H1 (cell line): ENCODE measurements around the gene CDCA4. TPM values are rescaled to one million over a fixed set of nuclear protein-coding genes. Genes with fewer than 3 reads are reported as not detected.

Experiments used
- CTCF ChIA-PET: fragments of 300-600 bp; sonication (Branson Sonifier 250); formaldehyde crosslinking; loops from one replicate; lab custom pipeline; 2021; ENCODE audit not compliant: partially characterized antibody; lab: Charles Lee
- POLR2A ChIA-PET: fragments of 300-600 bp; sonication (Branson Sonifier 250); formaldehyde crosslinking; loops from one replicate; lab custom pipeline; 2021; ENCODE audit warnings: inconsistent platforms; ENCODE audit not compliant: partially characterized antibody; lab: Charles Lee
- DNase-seq, 2 experiments: peaks; one replicate each; pipeline versions ENCODE4 v3.0.0 to v3.0.0-alpha.2; 2010 to 2022; ENCODE audit warnings: low spot score in 2 of 2, low read depth in 1 of 2, mixed read lengths in 1 of 2
- FAIRE-seq: peaks from 2 replicates; lab custom pipeline; 2011; peaks lifted over from hg19 to GRCh38; lab: Jason Lieb, UNC
- H2AFZ ChIP-seq: 2 replicates; pipeline ENCODE4 v1.8.1; 2012; ENCODE audit warnings: low read length, inconsistent platforms
- H2AK5ac ChIP-seq: 2 replicates; pipeline ENCODE4 v1.6.1; 2013; ENCODE audit warnings: low read depth, low read length
- H2BK120ac ChIP-seq: replicated peaks from 2 replicates; pipeline ENCODE3; 2013; ENCODE audit warnings: low read depth, low read length, inconsistent platforms
- H2BK12ac ChIP-seq: 2 replicates; pipeline ENCODE4 v1.6.1; 2013; ENCODE audit warnings: low read depth, low read length
- H2BK15ac ChIP-seq: 2 replicates; pipeline ENCODE4 v1.6.1; 2013; ENCODE audit warnings: low read length
- H2BK20ac ChIP-seq: 2 replicates; pipeline ENCODE4 v1.6.1; 2013; ENCODE audit warnings: low read length
- H2BK5ac ChIP-seq: 2 replicates; pipeline ENCODE4 v1.6.1; 2013; ENCODE audit warnings: low read depth, low read length
- H3K14ac ChIP-seq: 2 replicates; pipeline ENCODE4 v1.6.1; 2013; ENCODE audit warnings: inconsistent platforms; ENCODE audit not compliant: insufficient read length
- H3K18ac ChIP-seq: 2 replicates; pipeline ENCODE4 v1.6.1; 2013; ENCODE audit warnings: low read length; ENCODE audit errors: extremely low read depth
- H3K23ac ChIP-seq: 2 replicates; pipeline ENCODE4 v1.6.1; 2013; ENCODE audit warnings: inconsistent platforms; ENCODE audit not compliant: insufficient read length
- H3K23me2 ChIP-seq: 2 replicates; pipeline ENCODE4 v1.6.1; 2013; ENCODE audit warnings: low read depth, low read length
- H3K27ac ChIP-seq: 2 replicates; pipeline ENCODE4 v1.6.1; 2011; ENCODE audit warnings: low read depth, low read length, inconsistent platforms
- H3K27me3 ChIP-seq, 4 experiments: replicated peaks in 1 of 4; 1 replicate in 1 of 4; 2 replicates in 3 of 4; pipeline versions ENCODE4 v1.6.1 to v1.8.1; 2011 to 2013; ENCODE audit warnings: low read length in 3 of 4, mild to moderate bottlenecking in 3 of 4, inconsistent platforms in 2 of 4, mixed read lengths in 2 of 4, moderate library complexity in 1 of 4; ENCODE audit not compliant: control insufficient read depth in 3 of 4, insufficient read depth in 3 of 4; ENCODE audit errors: extremely low read depth in 1 of 4
- H3K36me3 ChIP-seq, 4 experiments: 2 replicates each; pipeline versions ENCODE4 v1.6.1 to v1.8.1; 2011 to 2013; ENCODE audit warnings: mild to moderate bottlenecking in 4 of 4, low read length in 3 of 4, moderate library complexity in 2 of 4, control low read depth in 1 of 4, inconsistent platforms in 1 of 4; ENCODE audit not compliant: insufficient read depth in 4 of 4, control insufficient read depth in 2 of 4
- H3K4ac ChIP-seq: replicated peaks from 2 replicates; pipeline ENCODE3; 2013; ENCODE audit warnings: low read length, low read depth, mixed read lengths, inconsistent platforms; ENCODE audit not compliant: insufficient read length
- H3K4me1 ChIP-seq, 4 experiments: replicated peaks in 1 of 4; 1 replicate in 1 of 4; 2 replicates in 3 of 4; pipeline versions ENCODE4 v1.6.1 to v1.8.1; 2011 to 2013; ENCODE audit warnings: low read length in 3 of 4, inconsistent platforms in 2 of 4, mixed read lengths in 1 of 4; ENCODE audit not compliant: insufficient read depth in 4 of 4, control insufficient read depth in 3 of 4
- H3K4me2 ChIP-seq, 2 experiments: 2 replicates each; pipeline versions ENCODE4 v1.6.1 to v1.8.1; 2011 to 2013; ENCODE audit warnings: low read depth in 2 of 2, low read length in 2 of 2, control low read depth in 1 of 2, inconsistent platforms in 1 of 2, mild to moderate bottlenecking in 1 of 2; ENCODE audit not compliant: insufficient read depth in 1 of 2
- H3K4me3 ChIP-seq, 4 experiments: fragments of 200-600, 300-600 bp in 1 of 4; sonication (generic), shearing (Covaris generic), sonication (Bioruptor Twin) in 1 of 4; 2 replicates each; pipeline versions ENCODE4 v1.5.1 to v1.8.1; 2011 to 2016; ENCODE audit warnings: low read length in 4 of 4, low read depth in 3 of 4, control low read depth in 2 of 4, inconsistent platforms in 2 of 4, mild to moderate bottlenecking in 2 of 4, mixed read lengths in 1 of 4, moderate library complexity in 1 of 4; ENCODE audit not compliant: insufficient read depth in 2 of 4; ENCODE audit errors: extremely low read depth in 1 of 4
- H3K56ac ChIP-seq: replicated peaks from 2 replicates; pipeline ENCODE3; 2013; ENCODE audit warnings: low read depth, mild to moderate bottlenecking, mixed read lengths, low read length, inconsistent platforms; ENCODE audit not compliant: insufficient read length
- H3K79me1 ChIP-seq: 2 replicates; pipeline ENCODE4 v1.6.1; 2013; ENCODE audit warnings: low read depth, low read length, control low read depth
- H3K79me2 ChIP-seq, 2 experiments: 2 replicates each; pipeline versions ENCODE4 v1.6.1 to v1.8.1; 2012 to 2013; ENCODE audit warnings: low read length in 2 of 2, mild to moderate bottlenecking in 2 of 2, inconsistent platforms in 1 of 2; ENCODE audit not compliant: insufficient read depth in 2 of 2, control insufficient read depth in 1 of 2
- H3K9ac ChIP-seq, 4 experiments: replicated peaks in 1 of 4; 1 replicate in 1 of 4; 2 replicates in 3 of 4; pipeline versions ENCODE4 v1.6.1 to v1.8.1; 2011 to 2013; ENCODE audit warnings: low read depth in 3 of 4, low read length in 3 of 4, control low read depth in 2 of 4, mild to moderate bottlenecking in 2 of 4, moderate library complexity in 2 of 4, inconsistent platforms in 1 of 4; ENCODE audit errors: extremely low read depth in 1 of 4
- H3K9me3 ChIP-seq, 2 experiments: 2 replicates each; pipeline versions ENCODE4 v1.6.1 to v1.8.1; 2012 to 2013; ENCODE audit warnings: mild to moderate bottlenecking in 2 of 2, moderate library complexity in 2 of 2, control low read depth in 1 of 2, inconsistent platforms in 1 of 2, low read depth in 1 of 2, low read length in 1 of 2, mixed read lengths in 1 of 2; ENCODE audit not compliant: insufficient read depth in 2 of 2
- H4K20me1 ChIP-seq, 2 experiments: replicated peaks in 1 of 2; 2 replicates each; pipeline versions ENCODE3 to v1.8.1; 2011 to 2013; ENCODE audit warnings: inconsistent platforms in 2 of 2, low read length in 2 of 2, mild to moderate bottlenecking in 1 of 2; ENCODE audit not compliant: insufficient read depth in 2 of 2, control insufficient read depth in 1 of 2
- H4K5ac ChIP-seq: 2 replicates; pipeline ENCODE4 v1.6.1; 2013; ENCODE audit warnings: low read length, low read depth, mixed read lengths, inconsistent platforms; ENCODE audit not compliant: insufficient read length
- H4K8ac ChIP-seq: 2 replicates; pipeline ENCODE4 v1.8.0; 2013; ENCODE audit warnings: mild to moderate bottlenecking, moderate library complexity, low read length, inconsistent platforms; ENCODE audit not compliant: insufficient read depth; ENCODE audit errors: extremely low read depth
- H4K91ac ChIP-seq: replicated peaks from 2 replicates; pipeline ENCODE3; 2013; ENCODE audit warnings: low read length, mixed read lengths, inconsistent platforms; ENCODE audit not compliant: insufficient read length
- KDM1A ChIP-seq: fragments of 200-600, 300-600 bp; sonication (generic); IDR thresholded peaks from 2 replicates; pipeline ENCODE4 v1.7.1; 2016; ENCODE audit warnings: mild to moderate bottlenecking, low read length, borderline replicate concordance
- RNF2 ChIP-seq: fragments of 200-900, 300-1000 bp; sonication (generic); IDR thresholded peaks from 2 replicates; pipeline ENCODE4 v1.7.1; 2016; ENCODE audit warnings: borderline replicate concordance, low read depth, mild to moderate bottlenecking, antibody characterized with exemption, low read length; ENCODE audit not compliant: poor library complexity, severe bottlenecking; ENCODE audit errors: missing control alignments
- WGBS, 2 experiments: shearing (Covaris generic) in 1 of 2; methylation state at CpG; one replicate each; pipeline versions ENCODE4 v1.1.6 to v1.1.7; 2013 to 2015; ENCODE audit warnings: low lambda C conversion rate in 2 of 2, mixed read lengths in 2 of 2, inconsistent platforms in 1 of 2, low coverage in 1 of 2, missing lambda C conversion rate in 1 of 2; ENCODE audit not compliant: insufficient replicate concordance in 2 of 2, insufficient coverage in 1 of 2, insufficient read length in 1 of 2; ENCODE audit errors: extremely low coverage in 1 of 2, missing lambda C conversion rate in 1 of 2; 5-methylcytosine and 5-hydroxymethylcytosine counted together
- polyA plus RNA-seq, 7 experiments: library from polyadenylated mRNA; depleted of rRNA in 3 of 7; stranded (reverse) in 5 of 7; unstranded in 2 of 7; fragments of >200 nt in 5 of 7; fragments of 200-250 nt in 2 of 7; gene quantifications; 1 replicate in 5 of 7; 2 replicates in 1 of 7; 4 replicates in 1 of 7; pipeline versions ENCODE4 v1.2.1 to v1.2.3, GENCODE V29; 2011 to 2013; ENCODE audit warnings: missing spikeins in 2 of 7, mixed read lengths in 2 of 7
- total RNA-seq: library from RNA; stranded (reverse); fragmentation: NEBNext Ultra II Directional; extraction: Animal tissue kit (Norgen Biotek cat#: 25700); gene quantifications from 2 replicates; pipeline ENCODE4 v1.2.1, GENCODE V29; 2021

CDCA4 gene
- total and polyA plus RNA-seq, 2 of the 8 experiments (the other 6 are each of a cell fraction or from before 2014, with no cell fraction given), result 49.9 to 62.4 TPM

GRCh38 chr14:105047283-105048016, 26.6 kb upstream of the CDCA4 start:
- POLR2A ChIA-PET, result no interaction called here
- H3K9ac ChIP-seq, result no peak overlapping the region

More at GRCh38 chr14:105047283-105048016, 26.6 kb upstream of the CDCA4 start:
- H3K23ac ChIP-seq, result no peak overlapping the region
- no peak overlapping the region for H3K18ac ChIP-seq
- no peak overlapping the region for H3K56ac ChIP-seq
- no peak overlapping the region for H3K27ac ChIP-seq
- no peak overlapping the region for H2BK5ac ChIP-seq
- no peak overlapping the region for H4K91ac ChIP-seq
- H3K4me3 ChIP-seq, result no peak overlapping the region
- H4K8ac ChIP-seq, result no peak overlapping the region
- WGBS, 2 experiments, result 88% methylated on average over 21 of the region's 24 CpGs; no CpG with 5 or more reads in 1 of the 2 experiments
- no peak overlapping the region for H2BK20ac ChIP-seq
- no peaks in the 10 kb centered on the region for H3K9me3 ChIP-seq
- DNase-seq, result no peak
- H2BK120ac ChIP-seq, result no peak overlapping the region
- peak overlapping the region; percentile 39; the same call in 1 of the 2 replicates for H2BK12ac ChIP-seq
- no peak overlapping the region for H2AFZ ChIP-seq
- H3K79me1 ChIP-seq, result no peaks in the 10 kb centered on the region
- no peaks in the 10 kb centered on the region for H4K20me1 ChIP-seq
- H3K23me2 ChIP-seq, result no peaks in the 10 kb centered on the region
- TF ChIP-seq RNF2 (no peak), KDM1A (no peak)
- no peak overlapping the region for H3K14ac ChIP-seq
- no peaks in the 10 kb centered on the region for H3K36me3 ChIP-seq
- CTCF ChIA-PET, result interaction anchor here (0.7 to 8.5 kb wide), 11 partner anchors 10 to 222 kb away, joined by 3 to 161 read pairs (median 4); partner anchors contain the start of gene CDCA4
- peaks cover 0 to 11% (median 7%) of the 10 kb centered on the region in 4 experiments; a peak in 4 of 7 replicates for H3K27me3 ChIP-seq
- H3K4ac ChIP-seq, result no peak overlapping the region
- H2AK5ac ChIP-seq, result no peak overlapping the region; the same call in 1 of the 2 replicates
- H4K5ac ChIP-seq, result no peak overlapping the region
- H2BK15ac ChIP-seq, result no peak overlapping the region
- no peaks in the 10 kb centered on the region for H3K79me2 ChIP-seq
- peaks cover 0 to 2% (median 0%) of the 10 kb centered on the region in 4 experiments; a peak in 1 of 7 replicates for H3K4me1 ChIP-seq
- no peak for FAIRE-seq
- no peak overlapping the region for H3K4me2 ChIP-seq
